Stimulated activated memory B cell treated with anti-CD40 and anti-IgM and Interleukin-4, amounts not matched to agents 10 μg/mL and 1 μg/mL and 100 μg/mL, for 72 hours (primary cell): ENCODE data around the gene ODAD2.
A peak's percentile ranks its signal among the peaks of the same experiment; 100 is the strongest.
"Not testable (repeated sequence)": the region's sequence is repeated elsewhere in the genome, so short reads cannot be mapped to it uniquely, and the experiment has no call there.

Experiments used
- ATAC-seq: fragments of 150-1000 bp; cut with Tn5 transposase; 2 replicates; pipeline ENCODE4 v1.10.0; 2021
- H3K27ac Mint-ChIP-seq: one replicate; pipeline ENCODE4 v1.8.0; 2022; ENCODE audit warnings: mild to moderate bottlenecking, mixed read lengths
- H3K27me3 Mint-ChIP-seq: one replicate; pipeline ENCODE4 v1.8.0; 2022; ENCODE audit warnings: mixed read lengths
- H3K36me3 Mint-ChIP-seq: one replicate; pipeline ENCODE4 v1.8.0; 2022; ENCODE audit warnings: mixed read lengths
- H3K4me1 Mint-ChIP-seq: one replicate; pipeline ENCODE4 v1.8.0; 2022; ENCODE audit warnings: mixed read lengths
- H3K4me3 Mint-ChIP-seq: one replicate; pipeline ENCODE4 v1.8.0; 2022; ENCODE audit warnings: mild to moderate bottlenecking, moderate library complexity, mixed read lengths
- H3K9me3 Mint-ChIP-seq: one replicate; pipeline ENCODE4 v1.8.0; 2022; ENCODE audit warnings: mixed read lengths

ODAD2 gene

GRCh38 chr10:27911011-27911410, 87.9 kb downstream of the ODAD2 start:
- Mint-ChIP-seq H3K4me1 (no peaks in the 10 kb centered on the region), H3K27me3 (no peaks in the 10 kb centered on the region)
- no peak for ATAC-seq

GRCh38 chr10:27908231-27908630, 90.6 kb downstream of the ODAD2 start:
- H3K36me3 Mint-ChIP-seq, result no peaks in the 10 kb centered on the region
- peaks cover 6% of the 10 kb centered on the region for H3K9me3 Mint-ChIP-seq
- H3K27ac Mint-ChIP-seq, result no peak overlapping the region
- H3K27me3 Mint-ChIP-seq, result no peaks in the 10 kb centered on the region
- H3K4me3 Mint-ChIP-seq, result no peak overlapping the region
- no peaks in the 10 kb centered on the region for H3K4me1 Mint-ChIP-seq
- ATAC-seq, result no peak

More at GRCh38 chr10:27911011-27911410, 87.9 kb downstream of the ODAD2 start:
- H3K4me3 Mint-ChIP-seq, result no peak overlapping the region
- H3K9me3 Mint-ChIP-seq, result peaks cover 6% of the 10 kb centered on the region
- no peaks in the 10 kb centered on the region for H3K36me3 Mint-ChIP-seq
- H3K27ac Mint-ChIP-seq, result no peak overlapping the region

GRCh38 chr10:27899485-27899884, 99.4 kb downstream of the ODAD2 start:
- H3K27ac Mint-ChIP-seq, H3K27me3 Mint-ChIP-seq, H3K36me3 Mint-ChIP-seq, H3K4me1 Mint-ChIP-seq, ATAC-seq, H3K4me3 Mint-ChIP-seq: not testable (repeated sequence)
- peaks cover 14% of the 10 kb centered on the region for H3K9me3 Mint-ChIP-seq

GRCh38 chr10:27899058-27899457, 99.8 kb downstream of the ODAD2 start:
- Mint-ChIP-seq H3K4me3 (no peak overlapping the region), H3K36me3 (no peaks in the 10 kb centered on the region), H3K27ac (no peak overlapping the region), H3K9me3 (peaks cover 14% of the 10 kb centered on the region), H3K27me3 (no peaks in the 10 kb centered on the region), H3K4me1 (no peaks in the 10 kb centered on the region)
- no peak for ATAC-seq

- H3K4me3 Mint-ChIP-seq, result no peak overlapping the region
- H3K4me1 Mint-ChIP-seq, result no peaks in the 10 kb centered on the region
- no peak for ATAC-seq
- peaks cover 5% of the 10 kb centered on the region for H3K9me3 Mint-ChIP-seq
- no peaks in the 10 kb centered on the region for H3K36me3 Mint-ChIP-seq
- no peaks in the 10 kb centered on the region for H3K27me3 Mint-ChIP-seq
- no peak overlapping the region for H3K27ac Mint-ChIP-seq
Measured at GRCh38 chr10:27893358-27893954, 105.4 kb downstream of the ODAD2 start.

- H3K27me3 Mint-ChIP-seq, result no peaks in the 10 kb centered on the region
Measured at GRCh38 chr10:27890971-27891370, 107.9 kb downstream of the ODAD2 start.

GRCh38 chr10:27889518-27889917, 109.4 kb downstream of the ODAD2 start:
- Mint-ChIP-seq H3K27ac (no peak overlapping the region), H3K9me3 (peaks cover 8% of the 10 kb centered on the region), H3K27me3 (no peaks in the 10 kb centered on the region), H3K4me3 (no peak overlapping the region), H3K36me3 (no peaks in the 10 kb centered on the region), H3K4me1 (no peaks in the 10 kb centered on the region)
- ATAC-seq, result peak; percentile 20

More at GRCh38 chr10:27890971-27891370, 107.9 kb downstream of the ODAD2 start:
- Mint-ChIP-seq H3K9me3 (peaks cover 4% of the 10 kb centered on the region), H3K36me3 (no peaks in the 10 kb centered on the region), H3K4me1 (no peaks in the 10 kb centered on the region), H3K27ac (no peak overlapping the region), H3K4me3 (no peak overlapping the region)
- no peak for ATAC-seq

- Mint-ChIP-seq H3K9me3 (peaks cover 9% of the 10 kb centered on the region), H3K4me1 (no peaks in the 10 kb centered on the region), H3K27ac (no peak overlapping the region), H3K4me3 (no peak overlapping the region), H3K27me3 (no peaks in the 10 kb centered on the region), H3K36me3 (no peaks in the 10 kb centered on the region)
- ATAC-seq, result no peak
Measured at GRCh38 chr10:27884185-27884641, 114.7 kb downstream of the ODAD2 start.

- H3K4me1 Mint-ChIP-seq, result no peaks in the 10 kb centered on the region
- no peaks in the 10 kb centered on the region for H3K36me3 Mint-ChIP-seq
- H3K27me3 Mint-ChIP-seq, result peaks cover 16% of the 10 kb centered on the region
- no peak overlapping the region for H3K27ac Mint-ChIP-seq
- H3K9me3 Mint-ChIP-seq, result no peaks in the 10 kb centered on the region
- ATAC-seq, result no peak
- no peak overlapping the region for H3K4me3 Mint-ChIP-seq
Measured at GRCh38 chr10:27878281-27878680, 120.6 kb downstream of the ODAD2 start.

GRCh38 chr10:27865221-27865635, 133.7 kb downstream of the ODAD2 start:
- Mint-ChIP-seq H3K4me1 (no peaks in the 10 kb centered on the region), H3K27ac (no peak overlapping the region), H3K4me3 (no peak overlapping the region), H3K36me3 (no peaks in the 10 kb centered on the region), H3K9me3 (peaks cover 6% of the 10 kb centered on the region), H3K27me3 (peaks cover 9% of the 10 kb centered on the region)
- ATAC-seq, result no peak

GRCh38 chr10:27861781-27862180, 137.1 kb downstream of the ODAD2 start:
- Mint-ChIP-seq H3K4me3 (no peak overlapping the region), H3K36me3 (no peaks in the 10 kb centered on the region), H3K4me1 (no peaks in the 10 kb centered on the region), H3K27me3 (peaks cover 9% of the 10 kb centered on the region), H3K27ac (no peak overlapping the region), H3K9me3 (peaks cover 3% of the 10 kb centered on the region)
- no peak for ATAC-seq

- Mint-ChIP-seq H3K4me3 (no peak overlapping the region), H3K9me3 (peaks cover 2% of the 10 kb centered on the region), H3K27me3 (no peaks in the 10 kb centered on the region), H3K27ac (no peak overlapping the region), H3K4me1 (no peaks in the 10 kb centered on the region), H3K36me3 (no peaks in the 10 kb centered on the region)
- no peak for ATAC-seq
Measured at GRCh38 chr10:27857616-27858015, 141.3 kb downstream of the ODAD2 start.

- Mint-ChIP-seq H3K27ac (no peak overlapping the region), H3K9me3 (peaks cover 5% of the 10 kb centered on the region), H3K4me3 (no peak overlapping the region), H3K36me3 (no peaks in the 10 kb centered on the region), H3K4me1 (no peaks in the 10 kb centered on the region), H3K27me3 (peaks cover 8% of the 10 kb centered on the region)
- ATAC-seq, result no peak
Measured at GRCh38 chr10:27844223-27844622, 154.7 kb downstream of the ODAD2 start.

GRCh38 chr10:27838901-27839300, 160.0 kb downstream of the ODAD2 start:
- H3K27ac Mint-ChIP-seq, result no peak overlapping the region
- H3K9me3 Mint-ChIP-seq, result no peaks in the 10 kb centered on the region
- ATAC-seq, result no peak
- no peak overlapping the region for H3K4me3 Mint-ChIP-seq
- no peaks in the 10 kb centered on the region for H3K4me1 Mint-ChIP-seq
- H3K36me3 Mint-ChIP-seq, result no peaks in the 10 kb centered on the region
- H3K27me3 Mint-ChIP-seq, result peaks cover 8% of the 10 kb centered on the region

- Mint-ChIP-seq H3K4me1 (no peaks in the 10 kb centered on the region), H3K27me3 (peaks cover 8% of the 10 kb centered on the region), H3K36me3 (no peaks in the 10 kb centered on the region), H3K4me3 (no peak overlapping the region), H3K9me3 (no peaks in the 10 kb centered on the region), H3K27ac (no peak overlapping the region)
- no peak for ATAC-seq
Measured at GRCh38 chr10:27838361-27838760, 160.5 kb downstream of the ODAD2 start.

- ATAC-seq, result no peak
- H3K36me3 Mint-ChIP-seq, result no peaks in the 10 kb centered on the region
- no peaks in the 10 kb centered on the region for H3K27me3 Mint-ChIP-seq
- H3K27ac Mint-ChIP-seq, result no peak overlapping the region
- no peak overlapping the region for H3K4me3 Mint-ChIP-seq
- no peaks in the 10 kb centered on the region for H3K9me3 Mint-ChIP-seq
- H3K4me1 Mint-ChIP-seq, result no peaks in the 10 kb centered on the region
Measured at GRCh38 chr10:27834476-27834875, 164.4 kb downstream of the ODAD2 start.
